HG02885 (cell line): ENCODE results near the gene CDK4.

ENCODE experiments used
- ATAC-seq: cut with Tn5 transposase; IDR thresholded peaks from one replicate; pipeline ENCODE4 v1.9.1; 2021; ENCODE audit warnings: mild to moderate bottlenecking; ENCODE audit not compliant: unreplicated experiment, poor library complexity

The CDK4 gene

DNA sequence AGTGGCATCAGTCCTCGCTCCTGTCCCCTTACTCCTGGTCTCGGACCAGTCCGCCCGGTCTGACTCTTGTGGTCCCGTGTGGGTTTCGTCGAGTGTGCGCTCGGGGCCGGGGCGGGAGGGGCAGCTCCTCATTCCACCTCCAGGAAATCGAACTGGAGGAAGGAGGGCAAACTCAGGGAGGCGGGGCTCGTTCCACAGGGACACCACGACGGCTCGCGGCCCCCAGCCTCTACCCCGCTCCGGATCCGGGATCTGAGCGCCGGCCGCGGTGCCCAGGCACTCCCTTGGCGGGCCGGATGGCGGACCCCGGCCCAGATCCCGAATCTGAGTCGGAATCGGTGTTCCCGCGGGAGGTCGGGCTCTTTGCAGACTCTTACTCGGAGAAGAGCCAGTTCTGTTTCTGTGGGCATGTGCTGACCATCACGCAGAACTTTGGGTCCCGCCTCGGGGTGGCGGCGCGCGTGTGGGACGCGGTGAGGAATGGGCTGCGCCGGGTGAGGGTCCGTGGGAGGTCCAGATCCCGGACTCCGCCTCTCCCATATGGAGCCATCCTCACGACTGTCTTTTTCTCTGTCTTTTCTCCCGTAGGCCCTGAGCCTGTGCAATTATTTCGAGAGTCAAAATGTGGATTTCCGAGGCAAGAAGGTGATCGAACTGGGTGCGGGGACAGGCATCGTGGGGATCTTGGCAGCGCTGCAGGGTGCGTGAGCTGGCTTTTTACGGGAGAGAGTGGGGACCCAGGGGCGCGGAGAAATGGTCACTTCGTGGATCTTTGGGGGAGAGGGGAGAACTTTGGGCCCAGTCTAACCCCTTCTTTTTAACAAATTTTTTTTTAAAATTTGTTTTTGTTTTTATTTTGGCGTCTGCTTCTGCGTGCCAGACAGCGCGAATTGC lies 20.6 kb upstream of the CDK4 start, which contains the start of gene EEF1AKMT3:
Gene EEF1AKMT3, plus strand, starts transcription at position 186 of the 894 bp plus-strand sequence. Its CDS starts 111 bp downstream, at position 297.
- ATAC-seq: peak; percentile 4

GRCh38 chr12:57771873-57772428 lies 19.8 kb upstream of the CDK4 start, which contains the start of gene METTL1:
Gene METTL1, minus strand, starts transcription at chr12:57772105. Its CDS starts 22 bp downstream, at chr12:57772083.
- peak; percentile 84 for ATAC-seq

DNA sequence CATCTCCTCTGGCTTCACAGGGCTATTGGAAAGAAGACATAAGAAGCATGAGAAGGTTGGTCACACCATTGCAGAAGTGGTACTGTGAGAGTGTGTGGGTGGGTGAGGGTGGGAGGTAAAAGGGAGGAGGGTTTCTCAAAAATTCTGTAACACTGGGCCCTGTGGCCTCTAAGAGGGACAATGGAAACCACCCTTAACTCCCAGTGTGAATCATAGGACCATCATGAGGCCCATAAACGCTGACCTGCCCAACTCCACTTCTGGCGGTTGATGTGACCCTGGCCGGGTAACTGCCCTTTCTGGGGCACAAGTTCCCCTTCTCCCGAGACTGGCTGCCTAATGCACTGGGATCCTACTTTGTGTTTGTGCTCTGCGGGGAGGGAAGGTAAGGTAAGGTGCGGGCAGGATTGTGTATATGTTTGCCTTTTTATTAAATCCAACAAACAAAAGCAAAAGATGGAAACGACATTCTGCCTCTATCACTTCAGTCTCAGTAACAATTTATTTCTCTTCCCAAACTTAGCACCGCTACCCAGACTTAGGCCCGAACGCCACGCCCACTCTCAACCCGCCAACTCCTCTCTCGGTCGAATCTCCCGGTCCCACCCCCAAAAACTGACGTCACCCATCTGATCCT lies 19.2 kb upstream of the CDK4 start:
- ATAC-seq: peak; percentile 80

DNA sequence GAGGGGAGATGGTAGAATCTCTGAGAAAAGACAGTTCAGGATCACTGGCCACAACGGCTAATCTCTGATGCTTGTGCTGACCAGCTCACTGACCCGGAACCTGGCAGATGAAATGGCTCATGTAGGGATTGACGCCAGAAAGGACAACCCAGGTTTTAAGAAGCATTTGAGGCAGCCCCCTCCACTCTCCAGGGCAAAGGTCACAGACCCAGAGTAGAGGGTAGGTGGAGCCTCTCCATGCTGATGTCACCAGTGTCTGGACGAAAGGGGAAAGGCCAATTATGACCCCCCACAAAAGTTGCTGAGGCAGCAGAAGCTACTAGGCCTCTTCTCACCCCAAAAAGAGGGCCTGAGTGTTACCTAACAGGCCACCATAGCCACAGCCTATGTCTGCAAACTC lies 18.6 kb upstream of the CDK4 start:
- no peak for ATAC-seq

GRCh38 chr12:57769594-57769993 lies 17.5 kb upstream of the CDK4 start:
- no peak for ATAC-seq

DNA sequence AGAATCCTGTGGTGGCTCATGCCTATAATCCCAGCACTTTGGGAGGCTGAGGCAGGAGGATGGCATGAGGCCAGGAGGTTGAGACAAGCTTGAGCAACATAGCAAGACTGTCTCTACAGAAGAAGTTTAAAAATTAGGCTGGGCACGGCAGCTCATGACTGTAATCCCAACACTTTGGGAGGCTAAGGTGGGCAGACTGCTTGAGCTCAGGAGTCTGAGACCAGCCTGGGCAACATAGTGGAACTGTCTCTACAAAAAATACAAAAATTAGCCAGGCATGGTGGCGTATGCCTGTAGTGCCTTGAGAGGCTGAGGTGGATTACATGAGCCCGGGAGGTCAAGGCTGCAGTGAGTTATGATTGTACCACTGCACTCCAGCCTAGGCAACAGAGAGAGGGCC lies 15.8 kb upstream of the CDK4 start:
- no peak for ATAC-seq

DNA sequence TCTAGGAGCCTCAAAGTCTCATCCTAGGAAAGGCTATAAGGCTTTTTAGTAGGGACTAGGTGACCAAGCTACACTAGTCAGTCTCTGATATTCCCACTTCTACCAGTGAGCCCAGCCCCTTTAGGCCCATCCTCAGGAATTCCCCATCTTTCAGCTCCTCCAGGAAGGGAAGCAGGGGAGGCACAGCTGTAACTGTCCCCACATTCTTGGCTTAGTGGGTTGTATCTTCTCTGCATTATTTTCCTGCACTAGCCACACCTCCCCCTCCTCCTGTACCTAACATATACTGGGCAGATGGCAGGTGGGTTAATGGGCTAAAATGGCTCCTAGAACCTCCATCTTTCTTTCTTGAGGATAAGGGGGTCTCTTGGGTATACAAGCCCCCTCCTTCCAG lies 15.2 kb upstream of the CDK4 start:
- ATAC-seq: no peak

- no peak for ATAC-seq
Measured at GRCh38 chr12:57766464-57767304, 14.6 kb upstream of the CDK4 start, which contains the start of gene CYP27B1. Gene CYP27B1, minus strand, starts transcription at chr12:57767078. Its CDS starts 37 bp downstream, at chr12:57767041.

DNA sequence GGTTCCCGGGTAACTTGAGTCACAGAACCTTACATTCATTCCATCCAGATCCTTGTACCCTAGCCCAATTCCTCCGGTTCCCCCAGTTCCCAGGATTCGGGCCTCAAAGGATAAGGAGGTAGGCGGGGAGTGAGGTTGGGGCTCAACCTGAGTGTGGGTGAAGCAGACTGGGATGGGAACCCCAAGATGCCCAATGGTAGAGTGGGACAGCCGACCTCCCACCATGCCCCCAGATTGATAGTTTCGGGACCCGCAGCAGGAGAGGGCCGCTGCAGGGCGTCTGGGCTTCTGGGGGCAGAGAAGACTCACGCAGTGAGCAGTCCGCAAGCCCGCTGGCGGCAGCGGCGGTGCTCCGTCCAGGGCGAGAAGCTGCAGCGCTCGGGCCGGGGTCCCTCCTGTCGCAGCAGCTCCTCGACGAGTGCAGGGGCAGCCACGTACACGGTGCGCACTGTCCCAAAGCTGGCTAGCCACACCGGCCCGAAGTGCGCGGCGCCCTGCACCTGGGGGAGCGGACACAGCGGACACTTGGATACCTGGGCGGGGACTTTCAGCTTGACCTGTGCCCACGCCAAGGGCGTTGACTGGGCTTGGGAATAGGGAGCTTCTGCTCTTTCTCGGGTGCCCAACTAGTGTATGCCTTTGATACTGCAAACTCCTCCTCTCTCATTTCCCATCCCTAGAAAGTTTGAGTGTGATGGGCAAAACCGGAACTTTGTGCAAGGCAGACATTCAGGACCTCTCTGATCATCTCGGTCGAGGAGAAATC lies 13.8 kb upstream of the CDK4 start:
- ATAC-seq: no peak

GRCh38 chr12:57765003-57765697 lies 13.0 kb upstream of the CDK4 start:
- ATAC-seq: peak; percentile 76

GRCh38 chr12:57764662-57765002 lies 12.5 kb upstream of the CDK4 start:
- ATAC-seq: peak; percentile 10

DNA sequence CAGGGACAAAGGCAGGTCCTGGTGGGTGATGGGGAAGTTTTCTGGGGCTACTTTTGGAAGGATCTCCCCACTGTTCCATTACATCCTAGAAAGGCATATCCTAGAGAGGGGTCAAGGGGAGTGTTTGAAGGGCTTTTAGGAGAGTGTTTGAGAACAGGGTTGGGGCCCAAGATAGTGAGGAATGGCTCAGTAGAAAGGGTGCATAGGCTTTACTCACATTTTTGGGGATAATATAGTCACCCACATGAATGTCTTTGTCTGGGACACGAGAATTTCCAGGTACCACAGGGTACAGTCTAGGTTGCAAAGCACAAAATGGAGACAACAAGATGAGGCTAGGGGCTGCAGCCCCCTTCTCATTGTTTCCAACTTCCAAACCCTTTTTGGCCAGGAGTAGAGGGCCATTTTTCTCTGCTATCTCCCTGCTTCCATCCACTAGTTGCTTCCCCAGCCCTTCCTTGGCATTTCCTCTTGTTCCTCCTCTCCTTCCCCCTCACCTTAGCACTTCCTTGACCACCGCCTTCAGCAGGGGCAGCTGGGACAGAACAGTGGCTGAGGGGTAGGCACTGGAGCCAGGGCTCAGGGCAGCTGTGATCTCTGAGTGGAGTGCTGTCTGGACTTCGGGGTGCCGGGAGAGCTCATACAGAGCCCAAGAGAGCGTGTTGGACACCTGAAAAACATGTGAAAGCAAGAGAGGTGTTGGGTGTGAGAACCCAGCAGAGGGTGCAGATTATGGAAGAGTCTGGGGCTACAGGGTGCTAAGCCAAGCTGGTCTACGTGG lies 12.0 kb upstream of the CDK4 start:
- no peak for ATAC-seq

DNA sequence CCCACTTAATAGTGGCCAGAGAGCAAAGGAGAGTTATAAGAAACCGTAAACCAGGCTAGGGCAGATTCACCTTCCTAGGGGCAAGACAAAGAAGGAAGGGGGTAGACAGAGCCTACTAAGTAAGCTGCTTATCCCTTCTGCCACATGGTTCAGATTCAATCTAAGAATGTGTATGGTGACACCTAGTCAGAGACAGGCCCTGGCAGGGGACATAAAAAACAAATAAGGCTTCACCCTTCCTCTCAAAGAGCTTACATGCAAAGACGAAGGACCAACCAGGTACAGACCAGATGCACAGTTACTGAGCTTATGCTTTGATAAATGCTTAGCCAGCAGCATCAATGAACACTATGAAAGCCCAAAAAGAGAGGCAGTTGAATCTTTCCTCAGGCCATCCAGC lies 10.4 kb upstream of the CDK4 start:
- ATAC-seq: no peak

DNA sequence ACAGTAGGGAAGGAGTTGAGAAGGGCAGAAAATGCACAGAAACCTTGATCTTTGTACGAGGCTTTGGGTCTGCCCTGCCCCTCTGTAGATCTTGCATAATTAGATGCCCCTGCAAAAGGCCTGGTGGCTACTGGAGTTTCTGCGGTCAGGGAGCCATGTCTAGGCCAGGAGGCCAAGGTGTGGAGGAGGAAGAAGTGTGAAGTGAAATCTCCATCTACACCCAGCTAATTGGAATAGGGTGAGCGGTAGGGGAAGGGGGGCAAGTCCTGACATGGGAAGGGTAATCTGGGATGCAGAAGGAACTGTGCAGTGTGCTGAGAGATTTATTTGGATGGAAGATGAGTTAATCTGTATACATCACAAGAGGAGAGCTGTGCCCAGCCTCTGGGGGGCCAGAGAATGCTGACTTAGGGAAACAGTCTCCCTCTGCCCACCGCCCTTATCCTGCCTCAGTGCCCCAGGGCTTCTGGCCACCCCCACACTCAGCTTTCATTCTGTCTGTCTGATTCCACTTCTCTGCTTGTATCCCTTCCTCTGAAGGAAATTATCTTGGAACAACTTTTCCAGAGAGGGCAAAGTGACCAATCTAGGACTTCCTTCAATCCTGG lies 9.4 kb upstream of the CDK4 start:
- no peak for ATAC-seq

- no peak for ATAC-seq
Measured at GRCh38 chr12:57760347-57760982, 8.4 kb upstream of the CDK4 start.

DNA sequence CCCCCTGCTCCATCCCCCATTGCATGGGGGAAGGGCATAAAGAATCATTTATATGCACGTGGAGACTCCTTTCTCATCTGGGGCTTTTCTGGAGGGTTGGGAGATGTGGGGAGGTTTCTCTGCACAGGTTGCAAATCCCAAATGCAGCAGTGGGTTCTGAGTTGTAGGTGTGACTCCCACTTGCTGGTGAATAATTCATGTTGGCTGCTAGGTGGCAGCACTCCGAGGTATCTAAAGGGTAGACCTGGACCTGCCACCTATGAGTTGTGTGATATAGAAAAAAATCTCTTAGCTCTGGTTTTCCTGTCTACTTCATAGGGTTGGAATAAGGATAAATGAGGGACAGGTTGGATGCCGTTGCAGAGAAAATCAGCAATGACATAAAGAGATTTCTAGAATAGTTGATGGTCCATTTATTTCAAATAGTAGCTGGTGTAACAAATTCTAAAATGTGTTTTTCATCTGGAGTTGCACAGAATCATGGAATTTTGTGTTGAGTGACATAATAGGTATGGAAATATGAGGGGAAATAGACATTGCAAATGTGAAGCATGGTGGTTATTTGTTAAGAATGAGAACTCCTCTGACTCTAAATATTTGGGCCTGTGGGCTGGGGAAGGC lies 7.4 kb upstream of the CDK4 start:
- peak; percentile 27 for ATAC-seq
